ENCODE data around the gene HIRA.
"Not testable (repeated sequence)": the region's sequence is repeated elsewhere in the genome, so short reads cannot be mapped to it uniquely, and the experiment has no call there.

Gene HIRA

DNA sequence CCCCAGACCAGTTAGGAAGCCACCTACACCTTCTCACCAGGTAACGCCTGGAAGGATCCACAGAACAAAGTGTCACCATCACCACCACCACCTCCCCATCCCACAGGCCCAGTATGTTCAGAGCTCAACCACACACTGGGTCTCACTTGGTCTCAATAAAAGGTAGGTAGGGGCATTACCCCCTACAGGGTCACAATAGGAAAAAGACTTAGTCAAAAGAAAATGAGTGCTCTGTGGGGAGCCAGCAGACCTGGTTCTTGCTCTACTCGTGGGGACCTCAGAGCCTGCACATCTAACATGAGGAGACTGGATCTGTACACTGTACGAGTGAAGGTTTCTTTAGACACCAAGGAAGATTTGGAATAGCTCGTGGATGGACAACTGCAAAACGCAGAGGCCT, 49.3 kb downstream of the HIRA start:
- DNase-seq = no peak

DNA sequence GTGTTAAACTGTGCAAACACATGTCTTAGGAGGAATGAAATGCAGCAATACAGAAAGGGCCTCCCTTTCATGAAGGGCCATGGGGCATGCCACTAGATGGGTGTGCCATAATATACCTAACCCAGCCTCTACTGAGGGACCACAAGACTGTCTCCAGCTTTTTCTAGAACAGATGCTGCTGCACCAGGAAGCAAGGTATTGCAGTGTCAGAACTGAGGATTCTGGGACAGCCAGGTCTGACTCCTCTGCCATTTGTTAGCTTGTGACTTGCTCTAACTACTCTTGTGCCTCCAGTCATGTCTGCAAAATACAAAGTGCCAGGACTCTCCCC, 53.2 kb downstream of the HIRA start:
- no peak for DNase-seq

DNA sequence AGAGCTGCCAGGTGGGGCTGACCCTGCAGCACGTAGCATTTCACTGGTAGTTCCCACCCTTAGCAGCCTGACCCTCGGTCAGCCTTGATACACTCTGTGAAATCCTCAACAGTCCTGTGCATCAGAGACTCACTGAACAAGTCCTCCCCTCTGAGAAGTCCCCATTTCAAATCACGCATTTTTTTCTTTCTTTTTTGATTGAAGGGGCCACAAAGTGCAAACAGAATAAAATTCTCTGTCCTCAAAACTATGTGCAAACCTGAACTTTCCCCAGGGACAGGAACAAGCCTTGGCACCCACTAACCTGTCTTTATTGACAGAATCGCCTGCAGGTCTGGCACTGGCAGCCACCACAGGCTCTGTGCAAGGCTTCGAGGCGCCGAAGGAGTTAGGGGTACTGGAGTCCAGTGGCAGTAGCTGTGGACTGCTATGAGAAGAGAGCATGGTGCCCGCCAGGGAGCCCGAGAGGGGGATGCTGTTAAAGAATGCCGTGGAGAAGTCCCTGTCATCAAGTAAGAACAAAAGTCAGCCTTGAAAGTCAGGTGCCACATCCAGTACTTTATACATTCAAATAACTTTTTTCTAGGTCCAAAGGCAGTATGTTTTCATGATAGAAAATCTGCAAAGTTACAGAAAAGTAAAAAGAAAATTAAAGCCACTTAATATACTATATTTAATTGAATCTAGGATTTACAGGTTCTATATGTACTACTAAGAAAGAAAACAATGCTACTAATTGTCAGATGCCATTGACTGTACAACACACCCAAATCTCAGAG, 53.8 kb downstream of the HIRA start:
- DNase-seq = no peak

DNA sequence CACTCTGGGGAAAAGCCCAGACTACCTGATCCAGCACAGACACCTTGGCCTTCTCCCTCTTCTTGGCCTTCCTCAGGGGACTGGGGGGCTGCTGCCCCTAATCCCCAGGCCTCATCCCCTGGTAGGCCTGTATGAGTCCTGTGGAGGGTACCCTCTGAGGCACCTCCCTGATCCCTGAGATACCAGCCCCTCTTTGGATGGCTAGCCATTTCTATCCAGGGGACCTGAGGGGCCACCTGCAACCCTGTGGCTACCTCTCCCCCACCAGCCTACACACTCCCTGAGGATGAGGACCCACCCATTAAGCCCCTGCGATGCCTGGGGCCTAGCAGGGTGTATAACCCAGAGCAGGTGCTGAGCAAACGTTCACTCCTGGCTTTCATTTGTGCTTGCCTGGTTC, 54.6 kb downstream of the HIRA start:
- no peak for DNase-seq

DNA sequence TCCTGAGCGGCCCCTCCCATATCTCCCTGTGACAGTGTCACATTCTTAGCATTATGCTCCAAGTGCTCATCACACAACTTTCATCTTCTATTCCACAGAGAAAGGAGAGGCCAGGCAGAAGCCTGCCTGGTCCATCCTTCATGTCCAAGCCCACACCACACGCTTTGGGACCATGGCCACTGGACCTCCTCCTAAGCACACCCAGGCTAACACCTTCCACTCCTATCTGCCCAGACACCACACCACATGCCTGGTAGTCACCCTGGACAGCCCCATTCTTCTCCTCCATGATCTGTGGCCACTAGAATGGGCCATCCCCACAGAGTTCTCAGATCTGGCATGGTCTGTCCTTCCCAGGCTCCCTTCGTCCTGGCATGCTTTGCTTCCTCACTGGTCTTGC, 55.3 kb downstream of the HIRA start:
- no peak for DNase-seq

DNA sequence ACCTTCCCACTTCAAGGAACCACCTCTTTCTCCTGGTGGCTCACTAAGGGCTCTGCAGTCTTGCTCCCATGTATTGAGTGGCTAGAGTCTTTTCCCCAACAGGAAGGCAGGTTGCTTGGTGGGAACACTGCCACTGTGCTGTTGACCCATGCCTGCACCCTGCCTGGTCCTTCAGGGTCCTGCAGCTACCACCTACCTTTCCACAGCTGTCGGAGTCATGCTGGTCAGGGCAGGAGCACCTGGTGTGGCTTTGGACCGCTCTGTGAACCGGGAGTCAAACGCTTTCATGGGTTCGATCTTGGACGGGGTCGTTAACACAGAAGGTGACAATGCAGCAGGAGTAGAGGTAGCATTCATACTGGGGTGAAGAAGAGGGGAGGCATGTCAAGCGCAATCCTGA, 56.1 kb downstream of the HIRA start:
- DNase-seq = no peak

DNA sequence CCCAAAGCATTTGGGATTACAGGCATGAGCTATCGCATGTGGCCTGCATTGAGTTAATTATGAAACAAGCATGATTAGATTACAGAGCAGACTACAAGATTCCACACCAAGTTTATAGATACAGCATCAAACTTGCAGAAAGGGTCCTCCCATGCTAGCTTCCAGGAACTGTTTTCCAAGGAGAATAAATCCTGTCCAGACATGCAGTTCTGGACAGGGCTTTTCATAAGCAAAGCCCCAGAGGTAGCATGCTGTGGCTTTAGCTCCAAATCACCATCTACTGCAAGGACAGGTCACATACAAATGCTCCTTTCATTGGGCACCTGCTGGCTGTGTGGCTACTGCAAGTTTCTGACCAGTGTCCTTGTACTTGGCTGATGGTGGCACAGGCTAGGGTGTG, 57.1 kb downstream of the HIRA start:
- DNase-seq = no peak

DNA sequence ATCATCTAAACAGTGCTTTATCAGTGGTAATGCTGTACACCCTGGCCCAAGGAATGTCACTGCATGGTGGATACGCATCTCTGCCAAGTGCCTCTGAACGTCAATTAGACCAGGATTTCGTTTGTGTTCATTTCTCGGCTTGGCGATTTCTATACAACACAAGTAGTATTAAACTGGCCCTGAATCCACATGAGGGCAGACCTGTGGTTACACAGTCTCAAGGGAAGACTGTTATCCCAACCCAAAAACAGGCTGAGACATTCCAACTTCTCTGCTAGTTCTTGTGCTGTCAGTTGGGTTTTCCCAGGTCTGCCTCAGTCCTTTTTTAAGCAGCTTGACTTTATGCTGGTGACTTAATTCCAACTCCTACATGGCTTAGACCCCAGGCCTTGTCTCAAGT, 58.1 kb downstream of the HIRA start:
- DNase-seq = no peak

DNA sequence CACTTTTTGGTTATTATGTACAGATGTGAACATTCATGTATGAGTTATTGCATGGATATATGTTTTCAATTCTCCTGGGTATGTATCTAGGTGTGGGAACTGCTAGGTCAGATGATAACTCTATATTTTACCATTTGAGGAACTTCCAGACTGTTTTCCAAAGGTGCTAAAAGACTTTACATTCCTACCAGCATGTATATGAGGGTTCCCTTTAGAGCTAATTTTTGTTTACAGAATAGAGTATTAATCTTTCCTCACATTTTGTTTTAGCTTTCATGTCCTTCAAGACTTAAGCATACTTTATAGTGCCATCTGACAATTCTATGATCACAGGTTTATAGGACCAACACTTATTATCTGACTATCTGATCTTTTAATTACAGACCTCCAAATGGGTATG, 59.6 kb downstream of the HIRA start:
- no peak for DNase-seq

DNA sequence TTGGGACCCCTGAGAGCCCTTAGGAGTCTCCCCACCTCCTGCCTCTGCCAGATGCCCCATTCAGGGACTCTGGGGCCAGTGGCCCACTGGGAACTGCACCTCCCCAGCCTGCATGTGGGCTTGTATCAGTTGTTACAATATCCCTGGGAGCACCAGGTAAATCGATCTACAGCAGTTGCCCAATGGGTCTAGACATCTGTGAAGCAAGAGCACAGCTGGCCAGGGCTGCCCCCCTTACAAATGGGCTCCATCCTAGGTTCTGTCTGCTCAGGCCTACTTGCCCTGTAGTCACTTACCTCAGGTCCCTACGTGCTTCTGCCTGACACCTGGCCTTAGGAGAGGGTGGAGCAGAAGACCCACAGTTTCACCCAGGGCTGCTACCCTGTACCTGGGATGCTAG, 62.7 kb downstream of the HIRA start:
- no peak for DNase-seq

DNA sequence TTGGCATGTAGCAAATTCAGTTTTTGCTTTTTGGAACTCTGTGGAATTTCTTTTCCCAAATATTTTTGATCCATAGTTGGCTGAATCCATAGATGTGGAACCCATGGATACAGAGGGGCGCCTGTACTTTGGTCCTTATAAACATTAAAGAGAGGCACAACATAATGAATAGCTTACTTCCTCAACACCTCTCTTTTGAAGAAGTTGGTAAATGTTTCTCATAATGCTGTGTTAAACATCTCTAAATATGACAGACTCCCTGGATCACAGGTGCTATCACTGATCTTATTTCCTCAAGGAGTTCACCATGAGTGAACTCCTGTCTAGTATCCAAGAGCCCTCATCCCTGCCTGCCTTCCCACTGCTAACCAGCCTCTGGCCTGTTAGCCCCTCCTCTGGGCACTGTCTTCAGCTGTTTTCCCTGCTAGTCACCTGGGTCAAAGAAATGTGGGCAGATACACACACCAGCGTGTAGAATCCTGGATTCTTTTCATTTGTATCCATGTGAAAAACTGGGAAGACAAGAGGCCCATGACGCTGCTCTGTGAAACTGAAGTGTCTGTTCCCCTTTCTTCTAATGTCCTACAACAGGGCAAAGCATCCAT, 63.7 kb downstream of the HIRA start:
- no peak for DNase-seq

DNA sequence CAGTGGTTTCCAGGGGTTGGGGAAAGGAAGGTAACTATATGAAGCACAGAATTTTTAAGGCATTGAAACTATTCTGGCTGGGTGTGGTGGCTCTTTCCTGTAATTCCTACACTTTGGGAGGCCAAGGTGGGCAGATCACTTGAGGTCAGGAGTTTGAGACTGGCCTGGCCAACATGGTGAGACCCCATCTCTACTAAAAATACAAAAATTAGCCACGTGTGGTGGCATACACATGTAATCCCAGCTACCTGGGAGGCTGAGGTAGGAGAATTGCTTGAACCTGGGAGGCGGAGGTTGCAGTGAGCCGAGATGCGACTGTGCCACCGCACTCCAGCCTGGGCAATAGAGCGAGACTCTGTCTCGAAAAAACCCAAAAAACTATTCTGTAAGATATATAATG, 68.0 kb downstream of the HIRA start:
- not testable (repeated sequence) for DNase-seq

DNA sequence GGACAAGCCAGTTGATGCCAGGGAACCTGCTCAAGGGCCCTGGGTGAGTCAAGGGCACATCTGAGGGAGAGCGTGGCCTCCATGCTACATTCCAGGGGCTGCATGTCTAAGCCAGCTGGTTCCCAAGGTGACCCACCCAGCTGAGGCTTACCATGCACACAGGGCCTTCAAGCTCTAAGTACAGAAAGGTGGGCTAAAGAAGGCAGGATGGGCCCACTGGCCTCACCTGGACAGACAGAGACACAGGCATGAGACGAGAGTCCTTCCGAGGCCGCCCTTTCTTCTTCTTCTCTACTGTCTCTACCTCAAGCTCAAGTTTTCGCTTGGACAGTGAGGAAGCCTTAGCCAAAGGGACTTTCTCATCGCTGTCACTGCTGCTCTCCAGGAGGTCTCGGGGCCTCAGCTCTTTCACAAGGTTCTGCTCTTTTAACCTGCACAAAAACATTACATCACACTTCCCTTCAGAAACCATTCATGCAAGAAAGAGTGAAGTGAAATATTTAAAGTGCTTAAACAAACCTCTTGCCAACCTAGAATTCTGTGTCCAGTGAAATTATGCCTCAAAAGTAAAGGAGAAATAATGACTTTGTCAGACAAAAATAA, 69.9 kb downstream of the HIRA start:
- no peak for DNase-seq

DNA sequence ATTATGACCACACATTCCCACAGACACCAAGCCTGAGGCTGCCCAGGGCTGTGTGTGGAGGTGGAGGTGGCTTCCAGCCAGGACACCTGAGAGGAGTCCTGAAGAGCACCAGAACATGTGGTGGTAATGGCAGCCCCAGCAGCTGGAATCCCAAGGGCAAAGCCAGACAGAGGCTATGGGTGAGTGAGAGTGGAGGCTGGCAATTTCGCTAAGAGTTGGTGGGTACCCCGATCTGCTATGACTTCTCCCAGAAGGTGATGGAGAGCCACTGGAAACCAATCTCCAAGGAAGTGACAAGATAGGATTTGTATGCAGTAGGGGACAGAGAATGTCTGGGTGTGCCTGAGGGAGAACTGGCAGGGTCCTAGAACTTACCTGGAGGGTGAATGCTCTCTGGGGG, 70.7 kb downstream of the HIRA start:
- DNase-seq = no peak

DNA sequence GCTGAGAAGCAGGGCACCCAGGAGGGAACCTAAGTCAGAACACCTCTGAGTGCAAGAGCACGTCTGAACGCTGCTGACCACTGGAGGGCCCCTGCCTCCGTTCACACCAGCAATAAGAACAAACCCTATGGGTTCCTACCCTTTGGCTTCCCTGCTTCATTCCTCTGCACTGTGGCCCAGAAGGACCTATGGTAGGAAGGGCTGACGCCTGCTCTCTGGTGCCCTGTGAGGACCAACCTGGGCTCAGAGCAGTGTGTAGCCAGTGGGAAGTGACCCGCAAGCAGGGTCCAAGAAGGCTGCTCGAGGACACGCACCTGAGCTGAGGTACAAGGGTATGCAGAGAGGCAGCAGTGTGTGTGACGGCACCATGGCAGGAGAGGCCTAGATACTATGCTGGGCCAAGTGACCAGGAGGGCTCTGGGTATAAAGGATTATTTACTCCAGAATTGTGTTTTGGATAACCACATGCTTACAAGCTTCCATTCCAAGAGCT, 71.2 kb downstream of the HIRA start:
- no peak for DNase-seq

DNA sequence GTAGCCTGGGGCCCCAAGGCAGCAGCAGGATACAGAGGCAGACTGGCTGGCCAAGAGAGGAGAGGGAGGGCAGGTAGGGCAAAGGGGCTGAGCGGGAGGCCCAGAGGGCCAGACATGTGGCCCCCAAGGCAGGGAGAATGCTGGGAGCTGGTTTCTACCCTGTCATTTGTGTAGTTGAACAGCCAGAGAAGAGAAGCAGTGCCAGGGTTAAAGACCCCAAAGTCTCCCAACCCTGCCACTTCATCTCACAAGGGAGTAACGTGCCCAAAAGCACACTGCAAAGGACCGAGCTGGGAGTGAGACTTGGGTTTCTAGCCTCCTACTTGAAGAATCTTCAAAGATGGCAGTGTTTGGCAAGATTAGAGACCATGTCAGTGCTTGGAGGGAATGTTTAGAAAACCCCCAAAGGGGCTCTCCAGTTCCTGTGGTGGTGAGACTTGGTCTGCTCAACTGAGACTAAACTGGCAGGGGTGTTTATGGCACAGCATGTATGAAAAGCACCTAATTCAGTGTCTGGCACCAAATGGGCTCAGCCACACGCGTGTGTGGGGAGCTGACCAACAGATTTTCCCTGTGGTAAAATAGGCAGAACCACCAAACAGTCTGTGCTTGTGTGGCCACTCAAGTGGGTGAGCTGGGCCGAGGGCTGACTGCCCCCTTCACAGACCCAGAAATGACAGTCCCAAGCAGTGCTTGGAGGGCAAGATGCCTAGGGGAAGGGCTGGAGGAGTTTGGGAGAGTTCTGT, 71.8 kb downstream of the HIRA start:
- DNase-seq = no peak

DNA sequence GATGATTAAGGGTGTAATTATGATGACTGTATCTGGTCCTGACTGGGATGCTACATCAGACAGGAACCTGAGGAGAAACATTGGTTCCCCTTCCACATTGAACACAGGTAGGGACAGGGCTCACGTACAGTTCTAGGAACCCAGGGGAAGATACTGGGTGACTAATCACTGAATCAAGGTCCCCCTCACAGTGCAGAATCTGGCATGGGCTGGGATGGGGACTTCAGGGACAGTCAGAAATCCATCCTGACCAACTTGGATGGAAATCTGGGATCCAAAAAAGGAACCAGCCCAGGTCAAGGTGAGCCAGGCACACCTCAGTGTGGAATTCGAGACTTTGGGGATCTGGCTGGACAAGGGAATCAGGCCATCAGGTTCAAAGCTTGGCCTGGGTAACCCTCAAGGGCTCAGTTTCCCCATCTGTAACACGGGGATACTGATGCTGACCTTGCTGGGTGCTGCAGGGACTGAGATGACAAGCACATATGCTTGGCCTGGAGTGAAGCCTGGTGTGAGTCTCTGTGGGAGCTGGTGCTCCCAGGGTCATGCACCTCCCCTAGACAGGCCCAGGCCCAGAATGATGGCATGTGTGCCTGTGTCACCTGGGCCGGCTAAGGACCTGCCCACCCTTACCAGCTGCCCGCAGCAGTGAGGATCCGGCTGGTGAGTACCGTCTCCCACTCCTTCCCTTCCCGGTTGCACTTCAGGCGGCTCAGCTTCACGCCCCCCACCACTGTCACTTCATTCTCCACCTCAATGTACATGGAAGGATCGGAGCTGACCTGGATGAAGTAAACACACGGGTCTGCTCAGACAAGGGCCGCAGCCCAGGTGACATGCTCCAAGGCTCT, 72.6 kb downstream of the HIRA start:
- DNase-seq = no peak

DNA sequence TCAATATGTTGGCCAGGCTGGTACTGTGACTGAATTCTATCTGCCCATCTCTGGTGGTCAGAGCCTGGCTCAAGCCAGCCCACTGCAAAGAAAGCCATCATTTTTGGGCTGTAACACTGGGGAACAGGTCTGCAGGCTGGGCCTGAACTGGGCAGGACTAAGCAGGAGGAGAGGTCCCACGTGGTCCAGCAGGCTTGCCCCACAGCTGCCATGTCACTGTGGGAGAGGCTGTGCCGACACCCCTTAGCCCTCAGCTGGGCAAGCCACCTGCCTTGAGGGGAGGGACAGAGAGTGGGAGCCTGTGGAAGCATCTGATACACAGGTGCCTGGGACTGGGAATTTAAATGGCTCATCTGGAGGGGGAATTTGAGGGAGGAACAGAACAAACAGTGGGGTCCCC, 73.3 kb downstream of the HIRA start:
- no peak for DNase-seq

DNA sequence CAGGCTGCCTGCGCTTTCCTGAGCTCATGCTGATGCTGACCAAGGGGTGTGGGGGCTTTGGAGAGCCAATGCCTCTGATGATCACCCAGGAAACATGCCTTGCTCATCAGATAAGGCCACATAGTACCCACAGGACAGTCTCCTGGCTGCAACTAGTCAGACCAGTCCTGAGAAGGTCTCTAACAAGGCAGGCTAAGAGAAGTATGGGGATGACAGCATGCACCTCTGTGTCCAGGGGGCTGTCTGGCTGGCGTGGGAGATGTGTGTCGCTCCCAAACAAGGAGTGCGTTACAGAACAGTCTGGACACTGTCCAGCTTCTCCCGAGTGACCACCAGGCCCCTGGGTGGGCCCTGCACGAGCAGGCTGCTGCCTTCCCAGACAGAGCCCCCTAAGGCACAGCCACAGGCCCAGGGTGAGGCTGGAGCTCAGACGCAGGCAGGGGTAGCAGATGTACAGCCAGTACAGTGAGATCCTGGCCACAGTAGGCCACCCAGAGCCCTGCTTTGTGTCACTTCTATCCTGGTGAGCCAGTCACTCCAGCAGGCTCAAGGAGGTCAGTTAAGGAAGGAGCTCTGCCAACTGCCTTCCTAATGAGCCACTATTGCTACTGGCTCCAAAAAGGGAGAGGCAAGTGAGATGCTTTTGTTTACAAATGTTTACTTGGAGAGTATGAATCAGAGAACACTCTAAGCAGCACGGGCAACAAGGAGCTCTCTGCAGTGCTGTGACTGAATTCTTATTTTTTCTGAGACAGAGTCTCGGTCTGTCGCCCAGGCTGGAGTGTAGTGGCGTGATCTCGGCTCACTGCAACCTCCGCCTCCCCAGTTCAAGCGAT, 74.0 kb downstream of the HIRA start:
- peak; percentile 59 for DNase-seq

DNA sequence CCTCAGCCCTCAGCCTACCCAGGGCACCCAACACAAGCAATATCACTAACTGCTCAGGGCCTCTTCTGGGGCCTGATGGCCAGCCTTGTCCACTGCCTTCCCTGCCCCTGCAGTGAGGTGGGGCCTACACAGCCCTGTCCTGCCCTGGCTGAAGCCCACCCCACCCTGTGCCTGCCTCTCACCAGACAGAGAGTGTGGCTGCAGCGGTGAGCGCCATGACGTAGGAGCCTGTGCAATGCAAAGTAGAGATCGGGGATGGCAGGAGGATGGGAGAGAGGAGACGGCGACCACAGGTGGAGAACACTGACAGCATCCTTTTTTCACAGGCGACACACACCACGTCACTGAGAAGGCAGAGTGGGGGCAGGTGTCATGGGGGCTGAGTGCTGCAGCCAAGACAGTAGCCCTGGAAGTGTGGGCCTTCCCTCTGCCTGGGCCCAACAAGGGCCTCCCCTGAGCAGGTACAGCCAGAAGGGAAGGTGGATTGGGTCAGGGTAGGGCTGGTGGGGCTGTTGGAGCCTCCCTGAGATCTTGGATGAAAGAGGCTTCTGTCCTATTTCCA, 74.7 kb downstream of the HIRA start:
- no peak for DNase-seq

DNA sequence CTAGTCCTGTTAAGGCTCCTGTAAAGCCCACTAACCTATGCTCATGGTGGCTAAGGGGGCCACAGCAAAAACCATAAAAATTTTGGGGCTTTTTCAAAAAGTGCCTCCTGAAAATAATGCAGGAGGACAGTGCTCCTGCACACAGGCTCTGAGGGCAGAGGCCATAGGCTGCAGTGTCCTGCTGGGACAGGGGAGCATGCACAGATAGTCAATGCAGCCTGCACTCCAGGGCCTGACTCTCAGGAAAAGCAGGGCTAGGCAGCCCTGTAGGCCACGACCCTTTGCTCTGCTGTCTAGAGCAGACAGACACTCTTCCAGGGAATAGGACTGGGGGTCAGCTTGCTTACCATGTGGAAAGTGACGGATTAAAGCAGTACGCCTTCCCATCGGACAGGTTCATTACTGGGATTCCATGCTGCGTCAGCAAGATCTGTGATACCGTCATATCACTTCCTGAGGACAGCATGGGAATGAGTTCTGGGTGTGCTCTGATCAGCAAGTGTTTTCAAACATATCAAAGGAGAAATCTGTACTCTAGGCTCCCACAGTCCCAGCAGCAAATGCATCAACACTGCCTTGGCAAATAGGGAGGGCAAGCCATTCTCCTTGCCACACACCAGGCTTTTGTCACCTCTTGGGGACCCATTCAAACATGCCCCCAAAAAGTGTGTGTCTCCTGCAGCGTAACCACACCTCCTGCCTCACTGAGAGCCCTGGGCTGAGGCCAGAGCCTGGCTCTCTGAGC, 75.9 kb downstream of the HIRA start:
- DNase-seq = no peak
